ENCODE results near the gene RNF214. TPM values are rescaled to one million over a fixed set of nuclear protein-coding genes. Genes with fewer than 3 reads are reported as not detected.

The RNF214 gene
- total and polyA plus RNA-seq, 7 experiments from 2014 or later: 9.7 to 36.0 (median 20.8) TPM

DNA sequence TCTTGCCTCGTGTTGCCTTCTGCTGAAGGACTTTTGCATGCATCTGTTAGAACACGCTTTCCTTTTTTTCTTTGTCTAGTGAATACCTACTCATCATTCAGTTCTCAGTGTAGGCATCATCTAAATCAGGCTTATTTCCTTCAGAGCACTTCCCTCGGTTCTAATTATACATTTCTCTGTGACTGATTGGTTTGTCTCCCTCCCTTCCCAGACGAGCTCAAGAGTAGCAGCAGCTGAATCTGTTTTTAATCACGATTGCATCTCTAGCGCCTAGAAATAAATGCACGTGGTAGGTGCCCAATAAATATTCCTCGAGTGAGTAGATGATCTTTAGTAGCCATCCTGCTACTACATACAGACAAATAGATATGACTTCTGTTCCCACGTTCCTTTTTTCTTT is 101.4 kb downstream of the RNF214 start:
- CTCF ChIA-PET: no interaction called here
- Mint-ChIP-seq H3K4me1 (peaks cover 5 to 24% (median 20%) of the 10 kb centered on the region in 7 donors), H3K27ac (no peak overlapping the region), H3K27me3 (no peaks in the 10 kb centered on the region), H3K36me3 (peaks cover 0 to 36% (median 10%) of the 10 kb centered on the region in 5 donors), H3K9me3 (no peaks in the 10 kb centered on the region), H3K4me3 (no peak overlapping the region)
- H3K4me1 ChIP-seq (ENCODE audit: control insufficient read depth in 2 of 2, insufficient read depth in 2 of 2, low read length in 2 of 2): peaks cover 0 to 3% of the 10 kb centered on the region in 2 donors
- POLR2A ChIA-PET: no interaction called here
- peaks cover 0 to 32% (median 0%) of the 10 kb centered on the region in 3 experiments for H3K36me3 ChIP-seq (ENCODE audit: control insufficient read depth in 2 of 3, insufficient read depth in 3 of 3, low read length in 3 of 3)
- no peaks in the 10 kb centered on the region for H3K9me3 ChIP-seq (ENCODE audit: control insufficient read depth in 2 of 3, low read length in 3 of 3)
- ATAC-seq: no peak
- no peak overlapping the region for H3K4me3 ChIP-seq (ENCODE audit: low read length)
- DNase-seq: no peak
- no peak overlapping the region for H3K27ac ChIP-seq (ENCODE audit: low read depth, low read length)
- no peaks in the 10 kb centered on the region for H3K27me3 ChIP-seq (ENCODE audit: control insufficient read depth in 2 of 2, insufficient read depth in 2 of 2, low read length in 2 of 2)
- intact Hi-C loops (cut with micrococcal nuclease): no loop called here

GRCh38 chr11:117334896-117335295 is 102.4 kb downstream of the RNF214 start:
- DNase-seq (no peak), ATAC-seq (no peak)
- Mint-ChIP-seq H3K4me3 (no peak overlapping the region), H3K27me3 (no peaks in the 10 kb centered on the region), H3K4me1 (peaks cover 3 to 23% (median 18%) of the 10 kb centered on the region in 7 donors), H3K36me3 (peaks cover 0 to 39% (median 10%) of the 10 kb centered on the region in 5 donors), H3K27ac (no peak overlapping the region), H3K9me3 (no peaks in the 10 kb centered on the region)
- ChIA-PET CTCF (interaction anchor here (1.2 kb wide), 1 partner anchor 107 kb away, joined by 3 read pairs; no protein-coding TSS in a partner anchor), POLR2A (no interaction called here)
- peaks cover 0 to 40% (median 0%) of the 10 kb centered on the region in 3 experiments for H3K36me3 ChIP-seq (ENCODE audit: control insufficient read depth in 2 of 3, insufficient read depth in 3 of 3, low read length in 3 of 3)
- no peaks in the 10 kb centered on the region for H3K27me3 ChIP-seq (ENCODE audit: control insufficient read depth in 2 of 2, insufficient read depth in 2 of 2, low read length in 2 of 2)
- no peaks in the 10 kb centered on the region for H3K4me1 ChIP-seq (ENCODE audit: control insufficient read depth in 2 of 2, insufficient read depth in 2 of 2, low read length in 2 of 2)
- intact Hi-C loops (cut with micrococcal nuclease): no loop called here
- H3K27ac ChIP-seq (ENCODE audit: low read depth, low read length): no peak overlapping the region
- H3K9me3 ChIP-seq (ENCODE audit: control insufficient read depth in 2 of 3, low read length in 3 of 3): no peaks in the 10 kb centered on the region
- no peak overlapping the region for H3K4me3 ChIP-seq (ENCODE audit: low read length)

DNA sequence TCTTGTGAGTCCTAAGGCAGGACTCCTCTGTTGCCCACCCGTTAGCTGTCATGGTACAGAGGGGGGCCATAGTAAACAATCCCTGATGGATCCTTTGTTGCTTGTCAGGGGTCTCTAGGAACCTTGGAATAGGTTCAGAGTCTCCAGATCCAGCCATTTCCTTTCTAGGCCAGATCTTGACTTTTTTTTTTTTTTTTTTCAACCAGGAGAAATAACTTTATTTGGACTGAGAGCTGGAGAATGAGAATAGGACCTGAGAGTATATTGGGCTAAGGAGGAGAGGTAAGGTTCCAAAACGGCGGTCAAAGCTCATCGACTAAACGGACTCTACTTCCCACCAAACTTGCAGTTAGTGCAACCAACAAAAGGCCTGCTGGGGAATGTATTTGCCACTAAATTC is 102.9 kb downstream of the RNF214 start:
- ChIA-PET CTCF (interaction anchor here (0.7 to 1.2 kb wide), 2 partner anchors 107 to 566 kb away, joined by 3 read pairs; no protein-coding TSS in a partner anchor), POLR2A (no interaction called here)
- no peaks in the 10 kb centered on the region for H3K9me3 Mint-ChIP-seq
- Histone ChIP-seq H3K4me1 (ENCODE audit: control insufficient read depth in 2 of 2, insufficient read depth in 2 of 2, low read length in 2 of 2) (no peaks in the 10 kb centered on the region), H3K36me3 (ENCODE audit: control insufficient read depth in 2 of 3, insufficient read depth in 3 of 3, low read length in 3 of 3) (peaks cover 0 to 45% (median 0%) of the 10 kb centered on the region in 3 experiments), H3K9me3 (ENCODE audit: control insufficient read depth in 2 of 3, low read length in 3 of 3) (no peaks in the 10 kb centered on the region), H3K27me3 (ENCODE audit: control insufficient read depth in 2 of 2, insufficient read depth in 2 of 2, low read length in 2 of 2) (no peaks in the 10 kb centered on the region), H3K4me3 (ENCODE audit: low read length) (no peak overlapping the region), H3K27ac (ENCODE audit: low read depth, low read length) (no peak overlapping the region)
- peaks cover 0 to 20% (median 14%) of the 10 kb centered on the region in 7 donors for H3K4me1 Mint-ChIP-seq
- peaks cover 0 to 43% (median 10%) of the 10 kb centered on the region in 5 donors for H3K36me3 Mint-ChIP-seq
- no peaks in the 10 kb centered on the region for H3K27me3 Mint-ChIP-seq
- DNase-seq: no peak
- no peak overlapping the region for H3K4me3 Mint-ChIP-seq
- ATAC-seq: no peak
- H3K27ac Mint-ChIP-seq: peak overlapping the region in 1 of 9 donors; percentile 16
- intact Hi-C loops (cut with micrococcal nuclease): no loop called here

Other genes starting within 250 kb of the RNF214 start
- 10 to 100 TPM; 34.4 to 85.2 (median 67.0) TPM for gene SIK3, start 134.2 kb upstream of the RNF214 start, total RNA-seq
- gene SIK3, start 134.2 kb upstream of the RNF214 start, polyA plus RNA-seq: 10 to 100 TPM; 13.3 to 24.0 TPM
- 10 to 100 TPM; 48.9 to 62.0 (median 55.8) TPM for gene PAFAH1B2, start 88.4 kb upstream of the RNF214 start, total RNA-seq
- gene PAFAH1B2, start 88.4 kb upstream of the RNF214 start, polyA plus RNA-seq: 10 to 100 TPM; 13.6 to 18.2 TPM
- 100 to 1,000 TPM in 2 of 5 experiments, 10 to 100 TPM in 3; 31.7 to 187 (median 60.5) TPM for gene SIDT2, start 53.9 kb upstream of the RNF214 start, total RNA-seq
- gene SIDT2, start 53.9 kb upstream of the RNF214 start, polyA plus RNA-seq: 1 to 10 TPM; 2.3 to 3.1 TPM
- 10 to 100 TPM in 4 of 5 experiments, 1 to 10 TPM in 1; 6.4 to 28.0 (median 18.2) TPM for gene TAGLN, start 33.3 kb upstream of the RNF214 start, total RNA-seq
- 1 to 10 TPM in 1 of 2 donors, under 1 TPM in 1; 0.32 to 1.0 TPM for gene TAGLN, start 33.3 kb upstream of the RNF214 start, polyA plus RNA-seq
- gene PCSK7, start 598 bp upstream of the RNF214 start, total RNA-seq: 100 to 1,000 TPM; 196 to 319 (median 312) TPM
- 10 to 100 TPM; 45.4 to 71.4 TPM for gene PCSK7, start 598 bp upstream of the RNF214 start, polyA plus RNA-seq
- gene BACE1-AS, start 58.7 kb downstream of the RNF214 start, total RNA-seq: 10 to 100 TPM in 2 of 5 experiments, 1 to 10 TPM in 3; 4.2 to 13.2 (median 7.7) TPM
- gene BACE1-AS, start 58.7 kb downstream of the RNF214 start, polyA plus RNA-seq: 1 to 10 TPM in 1 of 2 donors, under 1 TPM in 1; 0.82 to 1.5 TPM
- 1 to 10 TPM in 1 of 5 experiments, under 1 TPM in 4; 0.27 to 2.0 (median 0.34) TPM for gene BACE1, start 83.6 kb downstream of the RNF214 start, total RNA-seq
- gene BACE1, start 83.6 kb downstream of the RNF214 start, polyA plus RNA-seq: under 1 TPM; 0.23 to 0.37 TPM
- gene CEP164, start 95.2 kb downstream of the RNF214 start, total RNA-seq: 10 to 100 TPM; 36.6 to 47.6 (median 36.8) TPM
- gene CEP164, start 95.2 kb downstream of the RNF214 start, polyA plus RNA-seq: 10 to 100 TPM; 16.2 to 24.9 TPM